HCT116 (cell line): ENCODE results near the gene SLC25A44. TPM values are rescaled to one million over a fixed set of nuclear protein-coding genes. Genes with fewer than 3 reads are reported as not detected.

Experiments used
- ATAC-seq: fragments of 200-7000 bp; cut with Tn5 transposase; 2 replicates; pipeline ENCODE4 v1.9.1; 2020; ENCODE audit warnings: mild to moderate bottlenecking, moderate library complexity
- BruUV-seq: library from RNA; stranded (reverse); fragments of 400-500 nt; replicated peaks from 2 replicates; lab custom pipeline; 2021; lab: Mats Ljungman, UMichigan
- CTCF ChIA-PET: fragments of 300-600 bp; sonication (Branson Sonifier 250); formaldehyde crosslinking; loops from one replicate; lab custom pipeline; 2021; ENCODE audit warnings: antibody characterized with exemption; lab: Charles Lee
- POLR2A ChIA-PET: fragments of 300-600, 350-600 bp; sonication (Branson Sonifier 250); formaldehyde crosslinking; loops from one replicate; lab custom pipeline; 2021; ENCODE audit warnings: antibody characterized with exemption; lab: Charles Lee
- RAD21 ChIA-PET, 2 experiments: fragments of 300-600 bp; sonication (Branson Sonifier 250); formaldehyde crosslinking; loops; one replicate each; lab custom pipeline; 2023; ENCODE audit warnings: low total read pairs in 2 of 2; ENCODE audit not compliant: uncharacterized antibody in 2 of 2, unreplicated experiment in 2 of 2, low non-redundant PET in 1 of 2; lab: Charles Lee
- DNase-seq: peaks from one replicate; pipeline ENCODE4 v3.0.0-alpha.2; 2010; ENCODE audit warnings: low read depth, low spot score
- H2AFZ ChIP-seq: fragments of 200-600 bp; shearing (Covaris generic), sonication (generic); 2 replicates; pipeline ENCODE4 v1.6.1; 2017; ENCODE audit warnings: low read depth, mixed run types, mixed read lengths, antibody characterized with exemption, low read length; ENCODE audit not compliant: poor library complexity, severe bottlenecking
- H3K27ac ChIP-seq: 2 replicates; pipeline ENCODE4 v1.5.1; 2012; ENCODE audit warnings: low read depth, low read length
- H3K27me3 ChIP-seq: fragments of 200-600 bp; sonication (generic); 2 replicates; pipeline ENCODE4 v1.6.1; 2016; ENCODE audit warnings: mixed run types, low read length, mixed read lengths; ENCODE audit not compliant: insufficient read depth
- H3K36me3 ChIP-seq, 2 experiments: fragments of 200-500 bp in 1 of 2; fragments of 200-600 bp in 1 of 2; sonication (Bioruptor generic) in 1 of 2; sonication (generic) in 1 of 2; 2 replicates each; pipeline versions ENCODE4 v1.5.1 to v1.6.1; 2014 to 2016; ENCODE audit warnings: low read length in 2 of 2, inconsistent platforms in 1 of 2, mixed read lengths in 1 of 2, mixed run types in 1 of 2; ENCODE audit not compliant: insufficient read depth in 2 of 2, control insufficient read depth in 1 of 2
- H3K4me1 ChIP-seq, 2 experiments: fragments of 200-600 bp in 1 of 2; sonication (generic) in 1 of 2; 2 replicates each; pipeline versions ENCODE4 v1.5.1 to v1.6.1; 2012 to 2017; ENCODE audit warnings: low read length in 2 of 2, inconsistent platforms in 1 of 2, mild to moderate bottlenecking in 1 of 2, mixed read lengths in 1 of 2, mixed run types in 1 of 2, moderate library complexity in 1 of 2; ENCODE audit not compliant: insufficient read depth in 2 of 2, control insufficient read depth in 1 of 2
- H3K4me2 ChIP-seq: fragments of 200-600 bp; sonication (generic); 2 replicates; pipeline ENCODE4 v1.6.1; 2017; ENCODE audit warnings: mixed run types, low read length, mixed read lengths
- H3K4me3 ChIP-seq, 2 experiments: fragments of 200-600 bp in 1 of 2; sonication (generic) in 1 of 2; replicated peaks in 1 of 2; 2 replicates each; pipeline ENCODE4 v1.5.1; 2011 to 2016; ENCODE audit warnings: low read length in 2 of 2, control low read depth in 1 of 2, low read depth in 1 of 2, mild to moderate bottlenecking in 1 of 2, mixed read lengths in 1 of 2, mixed run types in 1 of 2
- H3K79me2 ChIP-seq: fragments of 200-600 bp; sonication (generic); 2 replicates; pipeline ENCODE4 v1.6.1; 2017; ENCODE audit warnings: mild to moderate bottlenecking, mixed run types, low read length, moderate library complexity, mixed read lengths; ENCODE audit not compliant: insufficient read depth
- H3K9ac ChIP-seq: fragments of 200-600 bp; sonication (generic); 2 replicates; pipeline ENCODE4 v1.6.1; 2016; ENCODE audit warnings: low read length, mixed read lengths
- H3K9me2 ChIP-seq: fragments of 200-600 bp; sonication (generic), shearing (Covaris generic); 2 replicates; pipeline ENCODE4 v1.6.1; 2017; ENCODE audit warnings: mixed run types, mild to moderate bottlenecking, moderate library complexity; ENCODE audit not compliant: insufficient read depth
- H3K9me3 ChIP-seq, 2 experiments: fragments of 200-500 bp in 1 of 2; fragments of 200-600 bp in 1 of 2; sonication (Bioruptor generic) in 1 of 2; sonication (generic) in 1 of 2; 2 replicates each; pipeline ENCODE4 v1.6.1; 2014 to 2017; ENCODE audit warnings: low read length in 2 of 2, mixed read lengths in 2 of 2, inconsistent platforms in 1 of 2, low read depth in 1 of 2, mild to moderate bottlenecking in 1 of 2, mixed run types in 1 of 2, moderate library complexity in 1 of 2; ENCODE audit not compliant: control insufficient read depth in 1 of 2, insufficient read depth in 1 of 2
- H4K20me1 ChIP-seq: fragments of 200-600 bp; sonication (generic), shearing (Covaris generic); 2 replicates; pipeline ENCODE4 v1.6.1; 2017; ENCODE audit warnings: mixed run types, mild to moderate bottlenecking, moderate library complexity; ENCODE audit not compliant: insufficient read depth
- CBX3 ChIP-seq: IDR thresholded peaks from 2 replicates; pipeline ENCODE4 v1.6.1; 2012; ENCODE audit warnings: low read depth
- EGR1 ChIP-seq: IDR thresholded peaks from 2 replicates; pipeline ENCODE4 v1.6.1; 2012; ENCODE audit warnings: low read depth
- EZH2 ChIP-seq: fragments of 200-600 bp; sonication (generic); IDR thresholded peaks from 2 replicates; pipeline ENCODE4 v1.6.1; 2017; ENCODE audit warnings: antibody characterized with exemption, mixed run types
- FOSL1 ChIP-seq: IDR thresholded peaks from 2 replicates; pipeline ENCODE4 v1.6.1; 2012; ENCODE audit warnings: low read depth
- POLR2A ChIP-seq: IDR thresholded peaks from 2 replicates; pipeline ENCODE4 v1.7.0; 2011; ENCODE audit warnings: borderline replicate concordance; ENCODE audit not compliant: insufficient read depth, insufficient read length; ENCODE audit errors: extremely low read depth
- POLR2AphosphoS5 ChIP-seq: IDR thresholded peaks from 2 replicates; pipeline ENCODE4 v1.6.1; 2011; ENCODE audit warnings: mild to moderate bottlenecking, low read depth, low read length, moderate library complexity
- RAD21 ChIP-seq: IDR thresholded peaks from 2 replicates; pipeline ENCODE4 v1.6.1; 2012; ENCODE audit warnings: low read depth, mild to moderate bottlenecking
- REST ChIP-seq: IDR thresholded peaks from 2 replicates; pipeline ENCODE4 v1.6.1; 2012; ENCODE audit warnings: low read depth
- SIN3A ChIP-seq: IDR thresholded peaks from 2 replicates; pipeline ENCODE4 v1.6.1; 2012; ENCODE audit warnings: low read depth
- TCF7L2 ChIP-seq: IDR thresholded peaks from 2 replicates; pipeline ENCODE4 v1.7.0; 2011; ENCODE audit warnings: borderline replicate concordance, inconsistent platforms; ENCODE audit not compliant: insufficient read depth, insufficient read length; ENCODE audit errors: extremely low read depth
- ZFX ChIP-seq: fragments of 450-650 bp; IDR thresholded peaks from 2 replicates; pipeline ENCODE4 v1.6.1; 2017
- intact Hi-C: fragments of 100-400 bp; cut with micrococcal nuclease; formaldehyde crosslinking; loops from 2 replicates; pipeline ENCODE4 v1.10.0; 2022
- total RNA-seq: library from RNA; stranded (reverse); gene quantifications from one replicate; pipeline ENCODE4 v1.2.1, GENCODE V29; 2021; ENCODE audit not compliant: unreplicated experiment
- TF ChIP-seq, protein P1 (sequence below): IDR thresholded peaks from 2 replicates; pipeline ENCODE4 v1.6.1; 2012
- TF ChIP-seq, protein P2 (sequence below): IDR thresholded peaks from 2 replicates; pipeline ENCODE4 v1.6.1; 2012

SLC25A44 gene
- total RNA-seq, 1 experiment from 2014 or later: 17.5 TPM

DNA sequence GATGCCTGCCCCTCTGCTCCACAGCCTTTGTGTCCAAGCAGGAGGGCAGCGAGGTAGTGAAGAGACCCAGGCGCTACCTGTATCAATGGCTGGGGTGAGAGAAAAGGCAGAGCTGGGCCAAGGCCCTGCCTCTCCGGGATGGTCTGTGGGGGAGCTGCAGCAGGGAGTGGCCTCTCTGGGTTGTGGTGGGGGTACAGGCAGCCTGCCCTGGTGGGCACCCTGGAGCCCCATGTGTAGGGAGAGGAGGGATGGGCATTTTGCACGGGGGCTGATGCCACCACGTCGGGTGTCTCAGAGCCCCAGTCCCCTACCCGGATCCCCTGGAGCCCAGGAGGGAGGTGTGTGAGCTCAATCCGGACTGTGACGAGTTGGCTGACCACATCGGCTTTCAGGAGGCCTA is 48.8 kb downstream of the SLC25A44 start:
- H3K27me3 ChIP-seq: no peaks in the 10 kb centered on the region
- H2AFZ ChIP-seq: no peak overlapping the region
- no peak overlapping the region for H3K4me2 ChIP-seq
- ChIA-PET CTCF (no interaction called here), RAD21 (no interaction called here), POLR2A (no interaction called here)
- intact Hi-C loops: no loop called here
- H3K9me3 ChIP-seq: no peaks in the 10 kb centered on the region
- no peak overlapping the region for H3K9ac ChIP-seq
- H4K20me1 ChIP-seq: no peaks in the 10 kb centered on the region
- no peak for ATAC-seq
- H3K36me3 ChIP-seq: 0 out of 4 replicates have a peak, but pooled peaks cover 0 to 4% of the 10 kb centered on the region in 2 experiments
- H3K79me2 ChIP-seq: no peaks in the 10 kb centered on the region
- no peak for DNase-seq
- BruUV-seq: no TSS peak
- H3K4me3 ChIP-seq: no peak overlapping the region
- H3K4me1 ChIP-seq: peaks cover 14 to 25% of the 10 kb centered on the region in 2 experiments
- TF ChIP-seq, protein P1, sequence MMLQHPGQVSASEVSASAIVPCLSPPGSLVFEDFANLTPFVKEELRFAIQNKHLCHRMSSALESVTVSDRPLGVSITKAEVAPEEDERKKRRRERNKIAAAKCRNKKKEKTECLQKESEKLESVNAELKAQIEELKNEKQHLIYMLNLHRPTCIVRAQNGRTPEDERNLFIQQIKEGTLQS: no peak
- TF ChIP-seq ZFX (no peak), REST (no peak), CBX3 (no peak), FOSL1 (no peak), EZH2 (no peak), POLR2A (no peak), EGR1 (no peak), RAD21 (no peak), SIN3A (no peak), TCF7L2 (no peak), POLR2AphosphoS5 (no peak)
- TF ChIP-seq, protein P2, sequence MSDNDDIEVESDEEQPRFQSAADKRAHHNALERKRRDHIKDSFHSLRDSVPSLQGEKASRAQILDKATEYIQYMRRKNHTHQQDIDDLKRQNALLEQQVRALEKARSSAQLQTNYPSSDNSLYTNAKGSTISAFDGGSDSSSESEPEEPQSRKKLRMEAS: no peak
- H3K9me2 ChIP-seq: no peaks in the 10 kb centered on the region
- no peak overlapping the region for H3K27ac ChIP-seq
